Tibial nerve (tissue), 4 donors: Measurements from ENCODE around the gene SNED1. TPM values are rescaled to one million over a fixed set of nuclear protein-coding genes. Genes with fewer than 3 reads are reported as not detected.

Experiments used
- DNase-seq, 2 donors: peaks; one replicate each; pipeline ENCODE4 v3.0.0-alpha.2; 2019; ENCODE audit warnings: low spot score in 2 of 2
- H3K27ac ChIP-seq, 4 donors: fragments of 200-600 bp; sonication (generic) in 3 of 4; one replicate each; pipeline ENCODE4 v1.5.1; 2017 to 2019; ENCODE audit warnings: mild to moderate bottlenecking in 1 of 4
- H3K27me3 ChIP-seq, 2 donors: fragments of 200-600 bp; sonication (generic) in 1 of 2; one replicate each; pipeline versions ENCODE4 v1.5.1 to v1.6.0; 2017 to 2019
- H3K36me3 ChIP-seq, 3 donors: fragments of 200-600 bp; sonication (generic); one replicate each; pipeline ENCODE4 v1.5.1; 2018 to 2019
- H3K4me1 ChIP-seq, 4 donors: fragments of 200-600 bp; sonication (generic) in 3 of 4; one replicate each; pipeline ENCODE4 v1.5.1; 2017 to 2019
- H3K4me3 ChIP-seq, 4 donors: fragments of 200-600 bp; sonication (generic) in 3 of 4; one replicate each; pipeline ENCODE4 v1.5.1; 2017 to 2019; ENCODE audit warnings: mild to moderate bottlenecking in 1 of 4, moderate library complexity in 1 of 4
- H3K9me3 ChIP-seq, 4 donors: fragments of 200-600 bp; sonication (generic) in 3 of 4; one replicate each; pipeline ENCODE4 v1.5.1; 2017 to 2019
- EP300 ChIP-seq, 2 donors: sonication (generic); formaldehyde crosslinking; IDR thresholded peaks; one replicate each; pipeline ENCODE4 v1.6.1; 2017; ENCODE audit warnings: antibody characterized with exemption in 2 of 2, mild to moderate bottlenecking in 1 of 2
- POLR2A ChIP-seq, 2 donors: fragments of 450-650 bp; IDR thresholded peaks; one replicate each; pipeline ENCODE4 v1.6.1; 2017; ENCODE audit warnings: antibody characterized with exemption in 2 of 2, mild to moderate bottlenecking in 2 of 2, moderate library complexity in 2 of 2
- WGBS, 2 donors: methylation state at CpG; one replicate each; pipeline ENCODE4 v1.1.5; 2018; 5-methylcytosine and 5-hydroxymethylcytosine counted together
- total RNA-seq, 4 donors: library from RNA; depleted of rRNA; stranded (reverse); fragments of >200 nt; gene quantifications; one replicate each; pipeline ENCODE4 v1.1.0, GENCODE V29; 2016
- TF ChIP-seq, protein P1 (sequence below), 5 experiments: fragments of 200-600 bp in 3 of 5; fragments of 450-650 bp in 2 of 5; sonication (generic) in 3 of 5; IDR thresholded peaks; one replicate each; pipeline ENCODE4 v1.5.1; 2016 to 2019; ENCODE audit warnings: antibody characterized with exemption in 5 of 5, mild to moderate bottlenecking in 3 of 5, moderate library complexity in 2 of 5

Gene SNED1
- total RNA-seq, 4 donors from 2014 or later, result 116 to 226 (median 141) TPM

GRCh38 chr2:241020201-241020600, 21.8 kb downstream of the SNED1 start:
- WGBS, 2 donors, result 83 to 96% methylated on average over 8 to 10 of the region's 10 CpGs
- TF ChIP-seq POLR2A (IDR thresholded peaks at IDR 0.05), result no peak
- no peak for TF ChIP-seq EP300 (IDR thresholded peaks at IDR 0.05)
- TF ChIP-seq, protein P1, sequence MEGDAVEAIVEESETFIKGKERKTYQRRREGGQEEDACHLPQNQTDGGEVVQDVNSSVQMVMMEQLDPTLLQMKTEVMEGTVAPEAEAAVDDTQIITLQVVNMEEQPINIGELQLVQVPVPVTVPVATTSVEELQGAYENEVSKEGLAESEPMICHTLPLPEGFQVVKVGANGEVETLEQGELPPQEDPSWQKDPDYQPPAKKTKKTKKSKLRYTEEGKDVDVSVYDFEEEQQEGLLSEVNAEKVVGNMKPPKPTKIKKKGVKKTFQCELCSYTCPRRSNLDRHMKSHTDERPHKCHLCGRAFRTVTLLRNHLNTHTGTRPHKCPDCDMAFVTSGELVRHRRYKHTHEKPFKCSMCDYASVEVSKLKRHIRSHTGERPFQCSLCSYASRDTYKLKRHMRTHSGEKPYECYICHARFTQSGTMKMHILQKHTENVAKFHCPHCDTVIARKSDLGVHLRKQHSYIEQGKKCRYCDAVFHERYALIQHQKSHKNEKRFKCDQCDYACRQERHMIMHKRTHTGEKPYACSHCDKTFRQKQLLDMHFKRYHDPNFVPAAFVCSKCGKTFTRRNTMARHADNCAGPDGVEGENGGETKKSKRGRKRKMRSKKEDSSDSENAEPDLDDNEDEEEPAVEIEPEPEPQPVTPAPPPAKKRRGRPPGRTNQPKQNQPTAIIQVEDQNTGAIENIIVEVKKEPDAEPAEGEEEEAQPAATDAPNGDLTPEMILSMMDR (IDR thresholded peaks at IDR 0.05), result no peak
- Histone ChIP-seq H3K4me1 (no peaks in the 10 kb centered on the region), H3K4me3 (no peak overlapping the region), H3K36me3 (peaks cover 0 to 53% (median 0%) of the 10 kb centered on the region in 3 donors), H3K9me3 (peaks cover 0 to 25% (median 5%) of the 10 kb centered on the region in 4 donors), H3K27me3 (no peaks in the 10 kb centered on the region), H3K27ac (no peak overlapping the region)
- peak in 1 of 2 donors; percentile 2 for DNase-seq

DNA sequence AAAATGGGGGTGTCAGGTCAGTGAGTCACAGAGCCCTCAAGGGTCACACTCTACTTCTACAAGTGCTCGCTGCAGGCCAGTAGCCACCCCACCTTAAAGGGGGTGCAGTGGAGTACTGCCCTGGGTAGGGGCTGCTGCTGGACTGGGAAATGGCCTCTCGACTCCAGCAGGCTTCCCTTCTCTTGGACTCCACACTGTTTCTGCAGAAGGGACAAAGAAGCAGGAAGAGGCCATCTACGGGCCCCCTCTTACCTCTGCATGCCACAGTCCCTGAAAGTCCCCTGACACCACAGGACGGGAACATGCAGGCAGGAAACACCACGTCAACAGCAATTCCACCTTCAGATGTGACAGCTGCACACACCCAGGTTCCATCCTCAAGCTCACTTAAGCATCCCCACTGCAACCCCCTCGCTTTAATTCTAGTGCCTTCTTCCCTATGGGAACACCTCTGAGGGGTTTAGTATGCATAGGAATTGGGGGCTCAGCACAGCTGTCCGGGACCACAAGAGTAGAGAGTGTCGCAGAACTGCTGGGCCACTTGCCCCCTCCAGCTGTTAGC, 22.3 kb downstream of the SNED1 start:
- WGBS, 2 donors, result 84 to 89% methylated on average over 7 to 8 of the region's 8 CpGs
- TF ChIP-seq POLR2A (IDR thresholded peaks at IDR 0.05) (no peak), EP300 (IDR thresholded peaks at IDR 0.05) (no peak)
- TF ChIP-seq, protein P1 (IDR thresholded peaks at IDR 0.05), result no peak
- H3K4me1 ChIP-seq, result no peaks in the 10 kb centered on the region
- H3K36me3 ChIP-seq, result peaks cover 0 to 53% (median 0%) of the 10 kb centered on the region in 3 donors
- DNase-seq, result no peak
- no peak overlapping the region for H3K27ac ChIP-seq
- no peak overlapping the region for H3K4me3 ChIP-seq
- peaks cover 0 to 30% (median 5%) of the 10 kb centered on the region in 4 donors for H3K9me3 ChIP-seq
- no peaks in the 10 kb centered on the region for H3K27me3 ChIP-seq

DNA sequence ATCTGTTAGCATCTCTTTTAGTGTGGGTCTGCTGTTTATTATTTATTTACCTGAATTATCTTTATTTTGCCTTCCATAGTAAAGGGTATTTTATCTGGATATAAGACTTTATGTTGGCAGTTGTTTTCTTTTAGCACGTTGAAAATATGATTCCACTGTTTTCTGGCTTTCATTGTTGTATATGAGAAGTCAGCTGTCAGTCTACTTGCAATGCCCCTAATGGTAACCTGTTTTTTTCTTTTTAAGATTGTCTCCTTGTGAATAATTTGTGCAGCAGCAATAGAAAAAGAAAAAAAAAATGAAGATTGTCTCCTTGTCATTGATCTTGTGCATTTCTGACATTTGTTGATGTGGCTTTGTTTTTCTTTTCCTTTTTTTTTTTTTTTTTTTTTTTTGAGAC, 27.2 kb downstream of the SNED1 start:
- DNase-seq, result no peak
- TF ChIP-seq EP300 (IDR thresholded peaks at IDR 0.05) (no peak), POLR2A (IDR thresholded peaks at IDR 0.05) (no peak)
- TF ChIP-seq, protein P1 (IDR thresholded peaks at IDR 0.05), result no peak
- H3K4me1 ChIP-seq, result no peaks in the 10 kb centered on the region

GRCh38 chr2:241029599-241030332, 31.3 kb downstream of the SNED1 start:
- 91 to 92% methylated on average over 13 of the region's 17 CpGs for WGBS, 2 donors
- no peak overlapping the region for H3K4me3 ChIP-seq
- no peaks in the 10 kb centered on the region for H3K27me3 ChIP-seq
- peaks cover 0 to 25% (median 0%) of the 10 kb centered on the region in 4 donors for H3K9me3 ChIP-seq
- H3K27ac ChIP-seq, result no peak overlapping the region
- peaks cover 0 to under 1% (median 0%) of the 10 kb centered on the region in 4 donors for H3K4me1 ChIP-seq
- no peak for TF ChIP-seq EP300 (IDR thresholded peaks at IDR 0.05)
- TF ChIP-seq POLR2A (IDR thresholded peaks at IDR 0.05), result no peak
- TF ChIP-seq, protein P1 (IDR thresholded peaks at IDR 0.05), result no peak
- H3K36me3 ChIP-seq, result peaks cover 0 to 57% (median 0%) of the 10 kb centered on the region in 3 donors
- DNase-seq, result no peak

More for the DNA sequence above, 27.2 kb downstream of the SNED1 start:
- Histone ChIP-seq H3K36me3 (peaks cover 0 to 41% (median 0%) of the 10 kb centered on the region in 3 donors), H3K4me3 (no peak overlapping the region), H3K9me3 (peaks cover 0 to 46% (median 5%) of the 10 kb centered on the region in 4 donors), H3K27ac (no peak overlapping the region), H3K27me3 (no peaks in the 10 kb centered on the region)
- 67 to 74% methylated on average over 1 of the region's 1 CpG for WGBS, 2 donors

- H3K9me3 ChIP-seq, result peaks cover 0 to 20% (median 0%) of the 10 kb centered on the region in 4 donors
- no peak overlapping the region for H3K27ac ChIP-seq
- TF ChIP-seq, protein P1 (IDR thresholded peaks at IDR 0.05), result no peak
- TF ChIP-seq POLR2A (IDR thresholded peaks at IDR 0.05) (no peak), EP300 (IDR thresholded peaks at IDR 0.05) (no peak)
- 93 to 96% methylated on average over 13 to 15 of the region's 15 CpGs for WGBS, 2 donors
- H3K36me3 ChIP-seq, result peaks cover 0 to 58% (median 0%) of the 10 kb centered on the region in 3 donors
- no peaks in the 10 kb centered on the region for H3K27me3 ChIP-seq
- DNase-seq, result no peak
- H3K4me3 ChIP-seq, result no peak overlapping the region
- H3K4me1 ChIP-seq, result peaks cover 0 to 6% (median 0%) of the 10 kb centered on the region in 4 donors
Measured at GRCh38 chr2:241030333-241030680, 31.9 kb downstream of the SNED1 start.
